Thoracic aorta (tissue), 2 donors: ENCODE results near the gene SPPL3. TPM values are rescaled to one million over a fixed set of nuclear protein-coding genes. Genes with fewer than 3 reads are reported as not detected.

ENCODE experiments used
- ATAC-seq: fragments of 150-250 bp; one replicate; pipeline ENCODE4 v1.8.0; 2017; ENCODE audit warnings: low read depth; ENCODE audit not compliant: insufficient number of reproducible peaks, low FRiP score
- DNase-seq: peaks from one replicate; pipeline ENCODE4 v3.0.0-alpha.2; 2020; ENCODE audit warnings: low spot score
- H3K27ac ChIP-seq, 2 donors: fragments of 200-600 bp; sonication (generic); 1 replicate in 1 of 2; 2 replicates in 1 of 2; pipeline ENCODE4 v1.5.1; 2016; ENCODE audit warnings: mild to moderate bottlenecking in 2 of 2, moderate library complexity in 2 of 2
- H3K27me3 ChIP-seq: fragments of 200-600 bp; sonication (generic); replicated peaks from 2 replicates; pipeline ENCODE4 v1.6.0; 2016; ENCODE audit warnings: mild to moderate bottlenecking; ENCODE audit not compliant: insufficient read depth
- H3K36me3 ChIP-seq: fragments of 200-600 bp; sonication (generic); one replicate; pipeline ENCODE4 v1.5.1; 2016
- H3K4me1 ChIP-seq, 2 donors: fragments of 200-600 bp; sonication (generic); 1 replicate in 1 of 2; 2 replicates in 1 of 2; pipeline versions ENCODE4 v1.5.1 to v1.6.0; 2016; ENCODE audit warnings: low read depth in 2 of 2, mild to moderate bottlenecking in 1 of 2; ENCODE audit not compliant: control insufficient read depth in 1 of 2
- H3K4me3 ChIP-seq: fragments of 200-600 bp; sonication (generic); 2 replicates; pipeline ENCODE4 v1.5.1; 2016; ENCODE audit warnings: mild to moderate bottlenecking
- H3K9me3 ChIP-seq: fragments of 200-600 bp; sonication (generic); 2 replicates; pipeline ENCODE4 v1.5.1; 2016
- CTCF ChIP-seq: fragments of 200-600 bp; sonication (generic); IDR thresholded peaks from one replicate; pipeline ENCODE4 v1.5.1; 2019; ENCODE audit warnings: antibody characterized with exemption
- total RNA-seq, 2 donors: library from RNA; depleted of rRNA; stranded (reverse); fragments of >200 nt; gene quantifications; one replicate each; pipeline versions ENCODE4 v1.1.0 to v1.2.3, GENCODE V29; 2016

Gene SPPL3
- total RNA-seq, 2 donors from 2014 or later = 23.7 to 24.8 TPM

- no peak for ATAC-seq
- no peak for TF ChIP-seq CTCF
Observed at GRCh38 chr12:120787889-120788288, 116.3 kb downstream of the SPPL3 start.

GRCh38 chr12:120784804-120785203, 119.4 kb downstream of the SPPL3 start:
- Histone ChIP-seq H3K36me3 (peaks cover 11% of the 10 kb centered on the region), H3K4me1 (no peaks in the 10 kb centered on the region), H3K4me3 (no peak overlapping the region), H3K27ac (no peak overlapping the region), H3K27me3 (no peaks in the 10 kb centered on the region), H3K9me3 (no peaks in the 10 kb centered on the region)
- DNase-seq (no peak), ATAC-seq (no peak)
- TF ChIP-seq CTCF = no peak

More at GRCh38 chr12:120787889-120788288, 116.3 kb downstream of the SPPL3 start:
- Histone ChIP-seq H3K36me3 (peaks cover 5% of the 10 kb centered on the region), H3K9me3 (no peaks in the 10 kb centered on the region), H3K4me1 (peaks cover 0 to 6% of the 10 kb centered on the region in 2 donors), H3K27me3 (no peaks in the 10 kb centered on the region), H3K27ac (no peak overlapping the region), H3K4me3 (no peak overlapping the region)
- no peak for DNase-seq

GRCh38 chr12:120783197-120783596, 121.0 kb downstream of the SPPL3 start:
- DNase-seq (no peak), ATAC-seq (no peak)
- no peak for TF ChIP-seq CTCF
- no peaks in the 10 kb centered on the region for H3K4me1 ChIP-seq
- H3K9me3 ChIP-seq = no peaks in the 10 kb centered on the region
- H3K27me3 ChIP-seq = no peaks in the 10 kb centered on the region
- no peak overlapping the region for H3K27ac ChIP-seq
- H3K36me3 ChIP-seq = peaks cover 16% of the 10 kb centered on the region
- no peak overlapping the region for H3K4me3 ChIP-seq

- ATAC-seq = no peak
Observed at GRCh38 chr12:120775862-120776552, 128.2 kb downstream of the SPPL3 start.

More at GRCh38 chr12:120775862-120776552, 128.2 kb downstream of the SPPL3 start:
- Histone ChIP-seq H3K27ac (no peak overlapping the region), H3K4me3 (no peak overlapping the region), H3K36me3 (peaks cover 4% of the 10 kb centered on the region), H3K9me3 (no peaks in the 10 kb centered on the region), H3K27me3 (no peaks in the 10 kb centered on the region), H3K4me1 (no peaks in the 10 kb centered on the region)
- peak; percentile 19 for TF ChIP-seq CTCF
- no peak for DNase-seq
